ENCODE data around the gene SLC35C1. TPM values are rescaled to one million over a fixed set of nuclear protein-coding genes. Genes with fewer than 3 reads are reported as not detected.

SLC35C1 gene
- total RNA-seq, result 8.6 and 9.3 TPM in 2 replicates

DNA sequence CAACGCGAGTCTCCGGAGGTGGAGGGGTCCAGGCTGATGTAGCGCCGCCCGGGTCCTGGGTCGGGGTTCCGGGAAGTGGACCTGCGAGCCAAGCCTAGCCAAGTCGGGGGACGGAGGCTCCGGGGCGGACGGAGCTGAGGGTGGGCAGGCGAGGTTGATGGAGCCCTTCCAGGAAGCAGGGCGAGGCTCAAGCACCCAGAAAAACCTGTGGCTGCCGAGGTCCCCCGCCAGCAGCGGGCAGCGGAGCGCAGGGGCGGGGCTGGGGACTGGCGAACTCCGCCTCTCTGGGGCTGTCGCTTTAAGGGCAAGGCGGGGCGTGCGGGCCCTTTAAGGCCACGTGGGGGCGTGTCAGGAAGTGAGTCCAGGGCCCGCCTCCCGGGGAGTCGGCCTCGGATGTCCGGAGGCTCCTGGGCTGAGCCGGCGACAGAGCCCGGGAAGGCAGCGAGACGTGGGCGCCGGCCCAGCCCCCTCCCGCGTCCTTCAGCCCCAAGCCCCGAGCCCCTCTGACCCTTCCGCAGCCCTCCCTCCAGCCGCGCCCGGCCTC, at the start of gene SLC35C1:
Gene SLC35C1, plus strand, starts transcription at position 389 of the 544 bp plus-strand sequence. CDS start 653 bp downstream, outside the sequence.

DNA sequence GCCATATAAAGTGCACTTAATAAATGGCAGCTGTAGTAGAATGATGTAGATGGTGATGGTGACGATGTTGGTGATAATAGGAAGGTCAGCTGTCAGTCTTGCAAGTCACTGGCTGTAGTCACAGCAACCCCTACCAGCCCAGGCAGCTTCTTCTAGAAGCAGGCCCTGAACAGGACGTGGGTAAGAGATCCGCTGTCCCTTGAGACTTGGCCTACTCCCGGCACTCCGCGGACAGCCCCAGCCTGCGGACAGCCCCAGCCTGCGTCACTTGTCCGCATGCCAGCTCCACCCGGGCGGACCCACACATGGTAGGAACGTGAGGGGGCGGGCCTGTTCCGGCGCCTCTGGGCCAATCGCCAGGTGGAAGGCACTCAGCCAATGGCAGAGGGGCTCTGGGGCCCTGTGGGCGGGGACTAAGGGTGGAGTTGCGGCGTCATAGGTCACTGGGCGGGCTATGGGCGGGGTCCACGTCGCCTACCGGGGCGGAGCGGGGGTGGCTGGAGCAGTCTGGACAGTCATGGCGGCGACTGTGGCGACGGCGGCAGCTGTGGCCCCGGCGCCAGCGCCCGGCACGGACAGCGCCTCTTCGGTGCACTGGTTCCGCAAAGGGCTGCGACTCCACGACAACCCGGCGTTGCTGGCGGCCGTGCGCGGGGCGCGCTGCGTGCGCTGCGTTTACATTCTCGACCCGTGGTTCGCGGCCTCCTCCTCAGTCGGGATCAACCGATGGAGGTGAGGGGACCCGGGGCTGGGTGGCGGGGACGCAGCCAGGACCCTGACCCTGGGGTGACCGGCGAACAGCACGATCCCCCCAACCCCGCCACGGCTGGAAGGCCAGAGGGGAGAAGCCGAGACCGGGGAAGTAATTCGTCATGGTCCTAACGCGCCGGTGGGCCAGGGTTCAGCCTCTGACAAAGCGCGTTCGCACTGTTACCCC, 42.3 kb downstream of the SLC35C1 start, which contains the start of gene CRY2:
Gene CRY2, plus strand, starts transcription at position 502 of the 937 bp plus-strand sequence. Its CDS starts 16 bp downstream, at position 518.

Other genes starting within 250 kb of the SLC35C1 start
- 0.89 and 1.7 TPM in 2 replicates for gene CHST1, start 139.5 kb upstream of the SLC35C1 start, total RNA-seq
- 18.0 and 18.7 TPM in 2 replicates for gene CRY2, start 42.3 kb downstream of the SLC35C1 start, total RNA-seq
- gene MAPK8IP1, start 80.5 kb downstream of the SLC35C1 start, total RNA-seq, result 10.1 and 12.3 TPM in 2 replicates
- gene FREY1, start 102.1 kb downstream of the SLC35C1 start, total RNA-seq, result 0.89 and 1.9 TPM in 2 replicates
- gene PEX16, start 112.7 kb downstream of the SLC35C1 start, total RNA-seq, result 27.4 and 30.1 TPM in 2 replicates
- gene LARGE2, start 117.5 kb downstream of the SLC35C1 start, total RNA-seq, result not detected in 2 replicates

All from uterine smooth muscle cell (primary cell).